Epithelial cell of proximal tubule (primary cell): ENCODE results near the gene ARMC8. TPM values are rescaled to one million over a fixed set of nuclear protein-coding genes. Genes with fewer than 3 reads are reported as not detected.

ENCODE experiments used
- DNase-seq: peaks from one replicate; pipeline ENCODE4 v3.0.0-alpha.2; 2011; ENCODE audit warnings: low read depth
- H3K4me3 ChIP-seq: 2 replicates; pipeline ENCODE4 v1.5.1; 2011; ENCODE audit warnings: low read depth, mild to moderate bottlenecking, low read length
- CTCF ChIP-seq: conservative IDR thresholded peaks from 2 replicates; pipeline ENCODE4 v1.5.1; 2012; ENCODE audit warnings: low read depth, mild to moderate bottlenecking, low read length
- total RNA-seq: library from RNA; depleted of rRNA; stranded (reverse); fragments of >200 nt; gene quantifications from 2 replicates; pipeline ENCODE4 v1.2.3, GENCODE V29; 2015

The ARMC8 gene
- total RNA-seq, 1 donor from 2014 or later, result 31.9 TPM

- TF ChIP-seq CTCF, result no peak
- H3K4me3 ChIP-seq, result no peak overlapping the region
- DNase-seq, result no peak
These were observed 54.0 kb downstream of the ARMC8 start for GRCh38 chr3:138241061-138241460.

- H3K4me3 ChIP-seq, result no peak overlapping the region
- no peak for TF ChIP-seq CTCF
- DNase-seq, result no peak
These were observed 54.6 kb downstream of the ARMC8 start for GRCh38 chr3:138241676-138242075.

GRCh38 chr3:138242466-138242865 lies 55.4 kb downstream of the ARMC8 start:
- H3K4me3 ChIP-seq, result no peak overlapping the region
- TF ChIP-seq CTCF, result no peak
- DNase-seq, result no peak

- TF ChIP-seq CTCF, result no peak
- DNase-seq, result no peak
- no peak overlapping the region for H3K4me3 ChIP-seq
These were observed 57.9 kb downstream of the ARMC8 start for GRCh38 chr3:138245026-138245425.

- no peak overlapping the region for H3K4me3 ChIP-seq
- TF ChIP-seq CTCF, result no peak
These were observed 62.5 kb downstream of the ARMC8 start for GRCh38 chr3:138249636-138250035.

DNA sequence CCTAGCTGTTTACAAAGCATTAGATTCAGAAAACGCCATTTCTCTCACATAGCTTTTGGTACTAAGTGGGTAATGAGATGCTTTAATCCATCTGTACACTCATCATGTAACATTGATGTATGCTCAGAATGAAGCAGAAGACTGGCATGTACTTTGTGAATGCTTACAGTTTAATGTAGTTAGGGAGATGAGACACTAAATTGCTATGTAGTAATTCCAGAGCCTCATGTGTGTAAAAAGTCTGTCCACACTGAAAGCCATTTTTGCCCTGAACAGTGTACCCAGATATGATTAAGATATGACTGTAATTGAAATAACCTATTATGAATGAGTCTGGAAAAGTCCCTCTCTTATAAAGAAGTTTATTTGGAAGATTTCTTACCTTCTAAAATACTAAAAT lies 66.5 kb downstream of the ARMC8 start:
- no peak overlapping the region for H3K4me3 ChIP-seq
- DNase-seq, result peak; percentile 1
- TF ChIP-seq CTCF, result no peak

More at GRCh38 chr3:138249636-138250035, 62.5 kb downstream of the ARMC8 start:
- DNase-seq, result no peak

GRCh38 chr3:138254216-138254615 lies 67.1 kb downstream of the ARMC8 start:
- no peak for TF ChIP-seq CTCF
- H3K4me3 ChIP-seq, result no peak overlapping the region
- peak; percentile 25 for DNase-seq
